HS-5 (cell line): Measurements from ENCODE around the gene RRBP1.

Source experiments
- DNase-seq: peaks from one replicate; pipeline ENCODE4 v3.0.0-alpha.2; 2012; ENCODE audit warnings: low read depth

Gene RRBP1

GRCh38 chr20:17634661-17635331 is 47.2 kb downstream of the RRBP1 start:
- no peak for DNase-seq

GRCh38 chr20:17633850-17634500 is 48.1 kb downstream of the RRBP1 start:
- DNase-seq: no peak

DNA sequence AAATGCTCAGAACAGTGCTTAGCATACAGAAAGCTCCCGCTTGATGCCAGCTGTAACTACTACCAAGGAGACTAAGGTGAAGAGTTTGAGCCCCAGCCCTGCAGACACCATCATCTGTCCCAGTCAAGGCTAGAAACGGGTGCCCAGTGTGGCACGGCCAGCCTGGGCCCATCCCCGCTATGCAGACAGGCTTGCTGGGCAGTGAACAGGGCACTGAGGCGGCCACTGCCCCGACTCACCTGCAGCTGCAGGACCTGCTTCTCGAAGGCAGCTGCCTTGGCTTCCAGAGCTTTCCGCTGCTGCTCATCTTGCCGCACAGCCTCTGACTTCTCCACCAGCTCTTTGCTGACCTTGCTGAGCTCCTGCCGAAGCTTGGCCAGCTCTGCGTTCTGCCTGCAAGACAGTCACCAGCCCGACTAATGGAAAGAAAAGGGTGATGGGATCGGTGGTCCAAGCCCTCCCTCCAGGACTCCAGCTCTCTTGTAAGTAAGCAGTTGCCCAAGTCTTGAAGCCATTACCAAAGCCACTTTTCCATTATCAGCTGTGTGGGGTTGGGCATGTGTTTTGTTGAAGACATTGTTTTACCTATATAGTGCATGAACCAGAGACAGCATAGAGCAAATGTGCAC is 48.7 kb downstream of the RRBP1 start:
- no peak for DNase-seq

GRCh38 chr20:17631576-17632319 is 50.3 kb downstream of the RRBP1 start:
- no peak for DNase-seq

GRCh38 chr20:17630806-17631195 is 51.2 kb downstream of the RRBP1 start:
- no peak for DNase-seq

DNA sequence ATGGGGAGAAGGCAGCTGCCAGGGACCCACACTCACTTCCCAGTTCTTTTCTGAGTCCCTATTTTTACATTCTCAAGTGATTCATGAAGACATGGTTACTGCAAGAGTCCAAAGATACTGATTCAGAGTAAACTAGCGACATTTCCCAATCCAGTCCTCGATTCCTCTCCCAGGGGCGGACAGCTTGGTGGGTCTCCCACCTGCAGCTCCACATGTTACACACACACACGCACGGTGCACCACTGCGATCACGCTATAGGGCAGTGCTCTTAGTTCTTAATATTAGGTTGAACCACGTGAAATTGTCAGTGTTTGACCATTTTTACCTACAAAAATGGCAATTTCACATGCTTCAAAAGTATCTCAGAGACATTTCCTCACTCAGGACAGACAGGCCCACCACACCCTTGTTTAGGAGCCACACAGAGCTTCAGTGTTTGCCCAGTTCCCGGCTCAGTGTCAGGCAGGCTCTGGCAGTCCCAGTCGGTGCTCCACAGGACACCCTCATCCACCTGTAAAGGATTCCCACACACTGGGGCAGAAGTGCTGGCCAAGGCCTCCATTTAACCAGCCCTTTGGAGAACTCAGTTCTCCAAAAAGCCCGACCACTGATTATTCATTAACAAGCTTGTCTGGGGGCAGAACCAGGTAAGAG is 51.8 kb downstream of the RRBP1 start:
- no peak for DNase-seq

GRCh38 chr20:17629678-17630089 is 52.4 kb downstream of the RRBP1 start:
- no peak for DNase-seq

GRCh38 chr20:17629025-17629424 is 53.0 kb downstream of the RRBP1 start:
- no peak for DNase-seq

DNA sequence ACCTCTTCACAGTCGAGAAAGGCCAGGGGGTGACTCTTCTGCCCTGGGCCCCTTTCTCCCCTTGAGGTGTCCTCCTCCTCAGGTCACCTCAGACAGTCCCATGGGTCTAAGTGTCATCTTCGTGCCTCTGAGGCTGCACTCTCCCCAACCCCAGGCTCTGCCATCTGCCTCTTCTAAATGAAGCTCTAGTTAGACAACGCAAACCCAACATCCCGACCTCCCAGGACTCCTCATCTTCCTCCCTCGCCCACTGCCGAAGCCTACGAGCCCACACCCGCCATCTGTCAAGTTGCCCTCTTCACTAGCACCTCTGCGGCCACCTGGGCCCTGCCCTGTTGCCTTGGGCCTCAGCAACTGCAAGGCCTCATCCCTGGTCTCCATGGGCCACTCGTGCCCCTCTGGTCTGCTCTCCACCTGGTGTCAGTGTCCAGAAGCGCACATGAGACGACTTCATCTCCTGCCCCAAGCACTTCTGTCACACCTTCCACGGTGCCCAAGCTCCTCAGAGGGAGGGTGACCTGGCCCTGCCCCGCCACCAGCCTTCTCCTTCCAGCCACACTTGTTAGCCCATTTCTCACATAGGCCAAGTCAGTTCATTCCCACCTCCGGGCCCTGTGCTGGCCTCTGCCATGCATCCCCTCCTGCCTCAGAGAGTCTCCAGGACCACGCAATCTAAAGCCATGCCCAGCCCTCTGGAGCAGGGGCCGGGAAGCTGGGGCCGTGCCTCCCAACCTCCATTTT is 53.8 kb downstream of the RRBP1 start:
- DNase-seq: no peak

DNA sequence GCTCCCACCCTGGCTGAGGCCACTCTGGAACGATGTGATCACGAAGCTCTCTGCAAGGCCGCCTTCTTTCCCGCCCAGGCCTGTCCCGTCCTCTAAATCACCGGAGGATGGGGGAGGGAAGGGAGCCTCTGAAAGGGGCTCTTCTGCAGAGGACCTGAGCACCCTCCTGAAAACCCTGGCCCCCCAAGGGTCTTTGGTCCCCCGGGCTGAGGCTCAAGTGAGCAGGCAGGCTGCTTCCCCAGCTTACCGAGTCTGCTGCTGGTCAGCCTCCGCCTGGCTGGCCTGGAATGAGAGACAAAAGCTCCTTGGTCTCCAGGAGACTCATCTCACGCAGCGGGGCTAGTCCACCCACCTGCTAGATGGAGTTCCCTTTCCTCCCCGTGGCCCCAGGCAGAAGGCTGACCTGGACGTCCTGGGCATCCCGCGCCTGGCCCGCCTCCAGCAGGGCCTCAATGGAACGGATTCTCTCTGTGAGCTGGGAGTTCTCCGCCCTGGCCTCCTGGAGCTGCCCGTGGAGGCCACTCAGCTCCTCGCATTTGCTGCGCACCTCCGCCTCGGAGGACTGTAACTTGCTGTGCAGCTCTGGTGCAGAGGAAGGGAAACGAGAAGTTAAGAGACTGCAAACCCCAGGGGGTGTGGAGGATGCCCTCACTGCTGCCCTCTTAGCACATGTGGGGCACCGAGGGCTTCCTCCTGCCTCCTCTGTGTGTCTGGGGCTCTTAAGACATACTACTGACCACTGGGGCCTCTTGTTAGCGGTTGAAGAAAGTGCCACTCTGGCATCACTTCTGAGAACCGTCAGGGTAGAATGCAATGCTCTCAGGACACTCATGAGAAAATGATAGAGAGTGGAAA is 54.7 kb downstream of the RRBP1 start:
- DNase-seq: no peak

GRCh38 chr20:17626217-17627007 is 55.6 kb downstream of the RRBP1 start:
- no peak for DNase-seq

GRCh38 chr20:17625246-17626051 is 56.6 kb downstream of the RRBP1 start:
- no peak for DNase-seq

DNA sequence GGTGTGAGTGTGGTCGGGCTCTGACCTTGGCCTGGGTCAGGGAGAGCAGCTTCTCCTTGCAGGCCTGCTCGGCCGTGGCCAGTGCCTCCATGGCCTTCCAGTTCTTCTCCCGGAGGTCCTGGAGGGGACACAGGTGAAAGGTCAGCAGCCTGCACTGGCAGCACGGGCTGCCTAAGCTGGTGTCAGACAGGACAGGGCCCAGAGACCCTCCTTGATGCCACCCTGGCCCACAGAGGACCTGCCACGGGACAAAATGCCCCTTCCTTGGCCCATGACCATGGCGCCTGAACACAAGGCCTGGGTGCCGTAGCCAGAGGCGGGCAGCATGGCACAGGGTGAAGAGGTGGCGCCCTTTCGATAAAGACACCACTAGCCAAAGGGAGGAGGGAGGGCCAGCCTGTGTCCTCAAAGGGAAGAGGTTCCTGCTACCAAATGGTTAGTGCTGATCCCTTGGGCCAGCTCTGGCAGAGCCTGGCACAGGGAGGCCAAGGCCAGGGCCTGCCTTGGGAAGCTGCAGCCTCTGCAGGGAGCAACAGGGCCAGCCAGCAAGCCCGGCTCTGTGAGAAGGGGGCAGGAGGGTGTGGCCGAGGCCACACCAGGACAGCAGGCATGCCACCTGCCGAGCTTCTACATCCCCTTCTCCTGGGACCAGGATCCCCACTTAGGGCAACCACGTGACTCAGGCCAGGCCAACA is 57.3 kb downstream of the RRBP1 start:
- no peak for DNase-seq

GRCh38 chr20:17624070-17624469 is 58.0 kb downstream of the RRBP1 start:
- no peak for DNase-seq

GRCh38 chr20:17622851-17623508 is 59.1 kb downstream of the RRBP1 start:
- DNase-seq: no peak

DNA sequence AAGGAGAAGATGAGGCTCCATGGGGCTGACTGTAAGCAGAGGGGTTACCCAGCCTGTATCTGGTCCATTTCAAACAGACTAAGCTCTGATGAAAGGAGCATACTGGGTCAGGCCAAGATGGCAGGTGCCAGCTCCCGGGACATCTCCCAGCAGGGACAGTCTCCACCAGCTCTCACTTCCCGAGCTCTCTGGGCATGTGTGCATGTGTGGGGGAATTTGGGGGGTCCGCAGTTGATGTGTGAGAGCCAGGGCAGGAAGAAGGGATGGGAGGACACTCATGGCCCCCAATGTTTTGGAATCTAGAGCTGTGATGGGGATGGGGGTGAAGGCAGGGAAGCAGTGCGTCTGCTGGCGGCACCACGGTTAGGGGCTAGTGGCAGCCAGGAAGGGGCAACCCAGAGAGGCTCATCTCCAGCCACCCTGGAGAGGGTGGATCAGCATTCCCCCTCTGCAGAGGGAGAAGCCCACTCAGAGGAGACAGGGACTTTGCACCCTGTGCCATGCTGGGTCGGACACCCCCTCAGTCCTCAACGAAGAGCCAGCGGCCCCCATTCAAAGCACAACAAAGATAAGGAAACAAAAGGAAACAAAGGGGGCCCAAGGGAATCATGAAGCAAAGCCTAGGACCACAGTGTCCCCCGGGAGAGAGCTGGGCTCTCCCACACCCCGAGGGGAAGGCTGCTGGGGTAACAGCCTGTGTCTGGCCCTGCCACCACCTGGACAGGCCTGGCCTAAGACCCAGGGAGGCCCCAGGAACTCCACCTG is 59.8 kb downstream of the RRBP1 start:
- no peak for DNase-seq
